Endodermal cell (in vitro differentiated cells): Measurements from ENCODE around the gene ZNF837. TPM values are rescaled to one million over a fixed set of nuclear protein-coding genes. Genes with fewer than 3 reads are reported as not detected.

Source experiments
- DNase-seq: peaks from one replicate; pipeline ENCODE4 v3.0.0-alpha.2; 2017
- H3K27ac ChIP-seq: 2 replicates; pipeline ENCODE4 v1.5.1; 2013; ENCODE audit warnings: mild to moderate bottlenecking, low read depth, low read length, moderate library complexity
- H3K27me3 ChIP-seq: 2 replicates; pipeline ENCODE4 v1.6.1; 2013; ENCODE audit warnings: mild to moderate bottlenecking, low read length, moderate library complexity; ENCODE audit not compliant: insufficient read depth, control insufficient read depth, poor library complexity, severe bottlenecking
- H3K36me3 ChIP-seq: 2 replicates; pipeline ENCODE4 v1.7.0; 2013; ENCODE audit warnings: mild to moderate bottlenecking, low read length, moderate library complexity; ENCODE audit not compliant: control insufficient read depth, insufficient read depth
- H3K4me1 ChIP-seq: one replicate; pipeline ENCODE4 v1.7.0; 2013; ENCODE audit warnings: low read length; ENCODE audit not compliant: control insufficient read depth, insufficient read depth
- H3K4me3 ChIP-seq: 2 replicates; pipeline ENCODE4 v1.5.1; 2013; ENCODE audit warnings: mild to moderate bottlenecking, low read length, moderate library complexity
- H3K9ac ChIP-seq: 2 replicates; pipeline ENCODE4 v1.6.1; 2013; ENCODE audit warnings: mild to moderate bottlenecking, low read length, moderate library complexity; ENCODE audit not compliant: poor library complexity, severe bottlenecking; ENCODE audit errors: extremely low read depth
- H3K9me3 ChIP-seq: 2 replicates; pipeline ENCODE4 v1.6.1; 2013; ENCODE audit warnings: mild to moderate bottlenecking, low read length, moderate library complexity; ENCODE audit not compliant: control insufficient read depth
- H3K27ac Mint-ChIP-seq: 2 replicates; pipeline ENCODE4 v1.8.0; 2020; ENCODE audit warnings: mixed read lengths
- H3K27me3 Mint-ChIP-seq: 2 replicates; pipeline ENCODE4 v1.8.0; 2021; ENCODE audit warnings: mild to moderate bottlenecking, mixed read lengths; ENCODE audit not compliant: insufficient read depth
- H3K36me3 Mint-ChIP-seq: 2 replicates; pipeline ENCODE4 v1.8.0; 2020; ENCODE audit warnings: low read depth, mixed read lengths
- H3K4me1 Mint-ChIP-seq: 2 replicates; pipeline ENCODE4 v1.8.0; 2020; ENCODE audit warnings: mixed read lengths
- H3K4me3 Mint-ChIP-seq: 2 replicates; pipeline ENCODE4 v1.8.0; 2020; ENCODE audit warnings: mild to moderate bottlenecking, moderate library complexity, mixed read lengths
- H3K9me3 Mint-ChIP-seq: 2 replicates; pipeline ENCODE4 v1.8.0; 2020; ENCODE audit warnings: mild to moderate bottlenecking, mixed read lengths
- CTCF ChIP-seq: fragments of 200-600 bp; sonication (generic); conservative IDR thresholded peaks from 2 replicates; pipeline ENCODE4 v1.5.0; 2021; ENCODE audit warnings: antibody characterized with exemption, mild to moderate bottlenecking
- WGBS, 2 experiments: methylation state at CpG; one replicate each; pipeline versions ENCODE4 v1.1.5 to v1.1.7; 2013; ENCODE audit warnings: missing lambda C conversion rate in 2 of 2, mixed read lengths in 1 of 2; ENCODE audit not compliant: insufficient coverage in 1 of 2, insufficient read length in 1 of 2; 5-methylcytosine and 5-hydroxymethylcytosine counted together
- total RNA-seq, 2 donors: library from RNA; stranded (reverse); fragmentation: NEBNext Ultra II Directional in 1 of 2; extraction: Animal tissue kit (Norgen Biotek cat#: 25700) in 1 of 2; gene quantifications; 2 replicates in 1 of 2; 3 replicates in 1 of 2; pipeline ENCODE4 v1.2.1, GENCODE V29; 2021

ZNF837 gene
- total RNA-seq, 2 donors from 2014 or later, result 3.1 to 3.8 TPM

DNA sequence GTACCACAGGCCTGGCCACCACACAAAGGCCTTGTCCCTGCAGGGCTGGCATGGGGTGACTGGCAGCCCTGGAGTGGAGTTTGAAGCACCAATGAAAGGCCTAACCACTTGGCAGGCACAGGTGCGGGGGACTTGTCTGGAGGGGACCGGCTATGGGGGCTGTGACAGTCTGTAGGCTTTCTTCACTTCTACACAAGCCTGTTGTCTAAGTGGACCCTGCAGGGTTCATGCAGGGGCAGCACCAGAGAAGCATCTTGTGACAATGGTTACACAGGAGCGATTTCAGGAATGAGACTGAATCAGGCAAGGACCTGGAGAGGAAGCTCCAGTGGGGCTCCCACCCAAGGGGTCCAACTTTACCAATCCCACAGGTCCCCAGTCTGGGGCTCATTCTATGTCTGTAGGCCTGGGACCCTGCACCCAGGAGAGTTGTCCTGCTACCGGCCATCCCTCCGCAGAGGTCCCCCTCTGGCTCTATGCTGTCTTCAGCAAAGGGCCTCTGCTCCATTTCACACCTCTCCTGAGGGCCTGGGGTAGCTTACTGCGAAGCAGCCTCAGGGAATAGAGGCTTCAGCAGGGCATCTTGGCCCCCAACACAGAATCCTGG, 2.3 kb upstream of the ZNF837 start:
- Mint-ChIP-seq H3K4me3 (peak overlapping the region; percentile 67), H3K9me3 (no peaks in the 10 kb centered on the region), H3K27me3 (no peaks in the 10 kb centered on the region), H3K27ac (no peak overlapping the region), H3K4me1 (peaks cover 18% of the 10 kb centered on the region), H3K36me3 (peaks cover 4% of the 10 kb centered on the region)
- Histone ChIP-seq H3K27me3 (no peaks in the 10 kb centered on the region), H3K4me3 (no peak overlapping the region), H3K27ac (no peak overlapping the region), H3K9me3 (no peaks in the 10 kb centered on the region), H3K9ac (no peak overlapping the region), H3K36me3 (peaks cover 2% of the 10 kb centered on the region), H3K4me1 (peaks cover 11% of the 10 kb centered on the region)
- DNase-seq, result peak; percentile 31
- WGBS, 2 experiments, result 88 to 92% methylated on average over 5 to 6 of the region's 6 CpGs
- TF ChIP-seq CTCF, result no peak

GRCh38 chr19:58381460-58382212, 806 bp upstream of the ZNF837 start:
- H3K27me3 Mint-ChIP-seq, result no peaks in the 10 kb centered on the region
- Histone ChIP-seq H3K27ac (no peak overlapping the region), H3K4me1 (peaks cover 5% of the 10 kb centered on the region), H3K9ac (peak overlapping the region; percentile 82), H3K27me3 (no peaks in the 10 kb centered on the region), H3K4me3 (peak overlapping the region; percentile 93), H3K36me3 (no peaks in the 10 kb centered on the region), H3K9me3 (no peaks in the 10 kb centered on the region)
- no peak for TF ChIP-seq CTCF
- H3K27ac Mint-ChIP-seq, result peak overlapping the region; percentile 94
- H3K9me3 Mint-ChIP-seq, result no peaks in the 10 kb centered on the region
- H3K4me1 Mint-ChIP-seq, result peaks cover 13% of the 10 kb centered on the region
- H3K36me3 Mint-ChIP-seq, result no peaks in the 10 kb centered on the region
- peak overlapping the region; percentile 67 for H3K4me3 Mint-ChIP-seq
- DNase-seq, result peak; percentile 42
- 33 to 43% methylated on average over 14 to 25 of the region's 26 CpGs for WGBS, 2 experiments

DNA sequence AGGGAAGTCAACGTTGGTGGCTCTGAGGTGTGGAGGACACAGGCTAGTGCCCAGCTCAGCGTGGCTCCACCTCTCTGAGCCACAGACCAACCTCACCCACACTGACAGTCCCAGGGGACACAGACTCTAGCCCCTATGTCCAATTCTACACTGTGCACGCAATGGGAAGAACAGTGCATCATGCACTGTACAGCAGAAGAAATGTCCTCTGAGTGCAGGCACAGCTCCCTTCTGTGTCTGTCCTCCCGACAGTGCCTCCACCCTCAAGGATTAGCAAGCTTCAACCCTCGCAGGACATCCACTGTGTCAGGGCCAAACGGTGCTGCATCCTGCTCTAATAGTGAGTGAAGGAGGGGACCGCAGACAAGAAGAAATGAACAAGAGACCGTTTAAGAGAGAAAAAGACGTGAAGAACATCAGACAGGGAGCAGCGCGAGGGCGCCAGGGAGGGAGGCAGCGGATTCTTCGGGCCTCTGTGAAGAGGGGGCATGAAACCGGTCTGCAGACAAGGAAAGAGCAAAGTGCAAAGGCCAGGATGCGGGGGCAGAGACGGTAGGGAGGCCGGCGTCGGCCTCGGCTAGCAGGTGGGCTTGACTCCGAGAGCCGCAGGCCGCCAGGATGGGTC, 681 bp downstream of the ZNF837 start:
- Mint-ChIP-seq H3K27ac (peak overlapping the region; percentile 64), H3K9me3 (no peaks in the 10 kb centered on the region), H3K4me3 (peak overlapping the region; percentile 67), H3K27me3 (no peaks in the 10 kb centered on the region), H3K36me3 (no peaks in the 10 kb centered on the region), H3K4me1 (peaks cover 9% of the 10 kb centered on the region)
- Histone ChIP-seq H3K27me3 (no peaks in the 10 kb centered on the region), H3K36me3 (no peaks in the 10 kb centered on the region), H3K9me3 (no peaks in the 10 kb centered on the region), H3K4me3 (peak overlapping the region; percentile 93), H3K9ac (peak overlapping the region; percentile 52), H3K4me1 (no peaks in the 10 kb centered on the region), H3K27ac (no peak overlapping the region)
- TF ChIP-seq CTCF, result no peak
- DNase-seq, result no peak
- 12 to 14% methylated on average over 23 to 24 of the region's 24 CpGs for WGBS, 2 experiments
